ENCODE results near the gene NOXA1.

The NOXA1 gene

DNA sequence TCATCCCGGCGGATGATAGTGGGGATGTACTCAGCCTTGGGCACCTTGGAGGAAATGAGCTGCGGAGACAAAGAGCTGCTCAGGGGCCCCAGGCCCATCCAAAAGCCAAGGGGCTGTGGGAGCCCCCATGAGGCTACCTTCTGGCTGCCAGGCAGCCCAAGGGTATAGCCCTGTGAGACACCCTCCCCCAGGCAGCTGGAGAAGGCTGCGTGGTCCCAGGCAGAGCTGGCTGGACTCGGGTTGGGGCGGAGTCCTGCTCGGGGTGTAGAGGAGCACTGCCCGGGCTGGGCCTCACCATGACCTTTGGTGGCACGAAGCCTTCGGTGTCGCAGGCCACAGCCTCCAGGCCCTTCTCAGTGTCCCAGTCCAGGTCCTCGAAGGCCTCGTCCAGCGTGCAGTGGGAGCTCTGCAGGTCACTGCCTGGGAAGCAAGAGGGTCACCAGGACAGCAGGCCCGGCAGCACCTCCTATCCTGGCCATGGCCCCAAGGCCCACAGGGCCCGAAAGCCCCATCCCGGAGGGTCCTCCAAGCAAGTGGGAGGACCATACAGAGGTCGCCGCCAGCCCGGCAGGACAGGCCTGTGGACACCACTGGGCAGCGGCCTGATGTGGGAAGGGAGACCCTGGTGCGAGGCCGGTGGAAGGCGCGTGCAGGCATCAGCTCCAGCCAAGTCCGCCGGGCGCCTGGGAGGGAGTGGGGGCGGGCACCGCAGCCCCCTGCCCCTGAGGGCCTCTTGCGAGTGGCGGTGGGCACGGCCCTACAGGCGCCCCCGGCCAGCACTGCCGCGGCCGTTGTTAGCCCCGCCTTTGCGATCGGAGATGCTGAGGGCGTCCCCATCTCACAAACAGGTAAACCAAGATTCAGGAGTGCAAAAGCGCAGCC lies 29.8 kb downstream of the NOXA1 start:
- H3K4me3 ChIP-seq (ENCODE audit: low read depth, low read length) = no peak overlapping the region
- TF ChIP-seq, protein P1, sequence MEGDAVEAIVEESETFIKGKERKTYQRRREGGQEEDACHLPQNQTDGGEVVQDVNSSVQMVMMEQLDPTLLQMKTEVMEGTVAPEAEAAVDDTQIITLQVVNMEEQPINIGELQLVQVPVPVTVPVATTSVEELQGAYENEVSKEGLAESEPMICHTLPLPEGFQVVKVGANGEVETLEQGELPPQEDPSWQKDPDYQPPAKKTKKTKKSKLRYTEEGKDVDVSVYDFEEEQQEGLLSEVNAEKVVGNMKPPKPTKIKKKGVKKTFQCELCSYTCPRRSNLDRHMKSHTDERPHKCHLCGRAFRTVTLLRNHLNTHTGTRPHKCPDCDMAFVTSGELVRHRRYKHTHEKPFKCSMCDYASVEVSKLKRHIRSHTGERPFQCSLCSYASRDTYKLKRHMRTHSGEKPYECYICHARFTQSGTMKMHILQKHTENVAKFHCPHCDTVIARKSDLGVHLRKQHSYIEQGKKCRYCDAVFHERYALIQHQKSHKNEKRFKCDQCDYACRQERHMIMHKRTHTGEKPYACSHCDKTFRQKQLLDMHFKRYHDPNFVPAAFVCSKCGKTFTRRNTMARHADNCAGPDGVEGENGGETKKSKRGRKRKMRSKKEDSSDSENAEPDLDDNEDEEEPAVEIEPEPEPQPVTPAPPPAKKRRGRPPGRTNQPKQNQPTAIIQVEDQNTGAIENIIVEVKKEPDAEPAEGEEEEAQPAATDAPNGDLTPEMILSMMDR (IDR thresholded peaks at IDR 0.05; ENCODE audit: borderline replicate concordance, insufficient read depth, low read depth, low read length) = no peak

- TF ChIP-seq, protein P1 (IDR thresholded peaks at IDR 0.05; ENCODE audit: borderline replicate concordance, insufficient read depth, low read depth, low read length) = no peak
- H3K4me3 ChIP-seq (ENCODE audit: low read depth, low read length) = no peak overlapping the region
Measured at GRCh38 chr9:137453643-137454081, 30.5 kb downstream of the NOXA1 start.

DNA sequence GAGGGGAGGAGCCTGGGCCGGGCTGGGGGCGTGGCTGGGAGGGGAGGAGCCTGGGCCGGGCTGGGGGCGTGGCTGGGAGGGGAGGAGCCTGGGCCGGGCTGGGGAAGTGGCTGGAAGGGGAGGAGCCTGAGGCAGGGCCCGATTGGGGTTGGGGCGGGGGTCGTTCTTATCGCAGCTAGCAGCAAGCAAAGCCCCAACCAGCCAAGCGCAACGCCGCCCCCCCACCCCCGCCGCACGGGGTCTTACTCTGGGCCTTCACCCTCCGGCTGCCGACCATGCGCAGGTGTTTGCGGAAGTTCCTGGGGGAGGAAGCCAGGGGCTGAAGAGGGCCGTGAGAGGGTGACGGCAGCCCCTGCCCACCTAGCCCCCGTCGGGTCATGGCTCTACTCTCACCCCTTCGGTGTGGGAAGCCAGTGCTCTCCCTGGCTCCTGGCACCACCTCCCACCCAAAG lies 31.0 kb downstream of the NOXA1 start:
- TF ChIP-seq, protein P1 (IDR thresholded peaks at IDR 0.05; ENCODE audit: borderline replicate concordance, insufficient read depth, low read depth, low read length) = no peak
- peak overlapping the region; percentile 59 for H3K4me3 ChIP-seq (ENCODE audit: low read depth, low read length)

GRCh38 chr9:137454597-137455358 lies 31.6 kb downstream of the NOXA1 start:
- H3K4me3 ChIP-seq (ENCODE audit: low read depth, low read length) = peak overlapping the region; percentile 59
- TF ChIP-seq, protein P1 (IDR thresholded peaks at IDR 0.05; ENCODE audit: borderline replicate concordance, insufficient read depth, low read depth, low read length) = no peak

DNA sequence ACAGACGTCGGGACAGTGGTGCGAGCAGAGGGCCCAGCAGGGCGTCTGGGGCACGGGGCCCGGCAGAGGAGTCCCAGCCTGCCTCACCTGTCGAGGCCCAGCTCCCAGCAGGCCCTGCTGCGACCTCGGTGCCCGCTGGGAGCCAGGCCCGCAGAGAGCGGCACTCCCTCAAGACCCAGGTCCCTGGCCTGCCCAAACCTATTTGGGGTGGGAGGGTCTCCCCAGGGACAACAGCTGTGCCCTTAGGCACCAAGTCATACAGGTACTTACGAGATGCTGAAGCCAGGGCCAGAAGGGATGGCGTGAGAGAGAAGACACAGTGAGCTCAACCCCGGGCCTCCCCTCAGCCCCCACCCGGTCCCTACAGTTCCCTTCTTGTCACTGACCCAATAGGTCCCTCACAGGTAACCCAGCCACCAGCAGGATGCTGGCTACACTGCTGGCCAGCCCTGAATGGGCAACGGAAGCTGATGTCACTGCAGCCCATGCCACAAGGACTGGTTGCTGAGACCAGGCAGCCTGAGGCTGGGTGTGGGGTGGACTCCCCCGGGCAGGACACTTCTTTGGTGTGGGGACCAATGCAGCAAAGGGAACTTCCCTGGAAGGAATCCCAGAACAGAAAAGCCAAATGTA lies 32.3 kb downstream of the NOXA1 start:
- peak overlapping the region; percentile 59 for H3K4me3 ChIP-seq (ENCODE audit: low read depth, low read length)
- TF ChIP-seq, protein P1 (IDR thresholded peaks at IDR 0.05; ENCODE audit: borderline replicate concordance, insufficient read depth, low read depth, low read length) = no peak

DNA sequence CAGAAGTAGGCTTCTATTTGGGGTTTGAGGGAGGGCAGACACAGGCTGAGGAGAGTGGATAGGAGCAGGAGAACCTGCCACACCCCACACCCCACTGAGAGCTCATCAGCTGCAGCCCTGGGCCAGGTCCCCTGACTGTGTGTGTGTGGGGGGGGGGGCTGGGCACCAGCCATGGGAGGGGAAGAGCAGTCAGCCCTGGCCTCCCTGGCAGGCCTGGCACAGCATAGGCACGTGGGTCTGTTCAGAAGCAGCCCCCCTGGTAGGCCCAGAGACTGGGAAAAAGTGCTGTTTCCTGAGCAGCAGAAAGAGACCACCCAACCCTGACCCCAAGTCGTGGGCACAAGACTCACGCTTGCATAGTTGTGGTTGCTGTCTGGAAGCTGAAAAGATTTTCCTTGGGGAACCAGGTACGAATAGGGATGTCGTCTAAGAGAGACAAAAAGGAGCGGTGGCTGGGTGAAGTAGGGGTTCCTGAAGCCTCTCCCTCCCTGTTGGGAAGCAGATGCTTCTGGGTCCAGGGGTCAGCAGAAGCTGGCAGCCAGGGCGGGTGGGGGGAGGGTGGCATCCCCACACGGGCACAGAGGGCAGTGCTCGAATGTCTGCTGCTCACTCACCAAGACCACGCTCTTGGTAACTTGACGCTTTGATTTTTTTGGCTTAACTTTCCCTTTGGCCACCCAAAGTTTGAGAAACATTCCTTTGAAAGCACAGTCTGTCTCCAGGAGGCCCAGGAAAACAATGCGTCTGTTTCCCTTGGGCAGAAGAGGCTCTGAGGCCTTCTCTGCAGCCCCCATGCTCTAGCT lies 33.1 kb downstream of the NOXA1 start:
- TF ChIP-seq, protein P1 (IDR thresholded peaks at IDR 0.05; ENCODE audit: borderline replicate concordance, insufficient read depth, low read depth, low read length) = no peak

More for the DNA sequence above, 33.1 kb downstream of the NOXA1 start:
- H3K4me3 ChIP-seq (ENCODE audit: low read depth, low read length) = no peak overlapping the region
